Large intestine (tissue), 3 donors: ENCODE measurements around the gene TAF1B. TPM values are rescaled to one million over a fixed set of nuclear protein-coding genes. Genes with fewer than 3 reads are reported as not detected.
"Not testable (repeated sequence)": the region's sequence is repeated elsewhere in the genome, so short reads cannot be mapped to it uniquely, and the experiment has no call there.

Experiments used
- DNase-seq, 2 donors: peaks; one replicate each; pipeline versions ENCODE4 v3.0.0 to v3.0.0-alpha.2; 2013
- H3K27ac ChIP-seq: one replicate; pipeline ENCODE4 v1.5.1; 2013; ENCODE audit warnings: low read length
- H3K27me3 ChIP-seq: 2 replicates; pipeline ENCODE4 v1.6.1; 2013; ENCODE audit warnings: low read length; ENCODE audit not compliant: control insufficient read depth, insufficient read depth
- H3K36me3 ChIP-seq: 2 replicates; pipeline ENCODE4 v1.6.1; 2013; ENCODE audit warnings: low read length; ENCODE audit not compliant: control insufficient read depth, insufficient read depth
- H3K4me1 ChIP-seq: one replicate; pipeline ENCODE4 v1.6.1; 2013; ENCODE audit warnings: low read length; ENCODE audit not compliant: control insufficient read depth, insufficient read depth
- H3K4me3 ChIP-seq: one replicate; pipeline ENCODE4 v1.5.1; 2013; ENCODE audit warnings: low read length
- H3K9me3 ChIP-seq: one replicate; pipeline ENCODE4 v1.6.1; 2013; ENCODE audit warnings: mild to moderate bottlenecking, low read depth, low read length, moderate library complexity; ENCODE audit not compliant: control insufficient read depth
- WGBS: methylation state at CpG from one replicate; pipeline ENCODE4 v1.1.5; 2013; ENCODE audit warnings: low lambda C conversion rate; ENCODE audit not compliant: insufficient coverage; 5-methylcytosine and 5-hydroxymethylcytosine counted together
- polyA plus RNA-seq: library from polyadenylated mRNA; unstranded; fragments of 120-200 nt; gene quantifications from one replicate; pipeline ENCODE4 v1.2.1, GENCODE V29; 2013

The TAF1B gene
- polyA plus RNA-seq, 1 donor = 12.0 TPM

DNA sequence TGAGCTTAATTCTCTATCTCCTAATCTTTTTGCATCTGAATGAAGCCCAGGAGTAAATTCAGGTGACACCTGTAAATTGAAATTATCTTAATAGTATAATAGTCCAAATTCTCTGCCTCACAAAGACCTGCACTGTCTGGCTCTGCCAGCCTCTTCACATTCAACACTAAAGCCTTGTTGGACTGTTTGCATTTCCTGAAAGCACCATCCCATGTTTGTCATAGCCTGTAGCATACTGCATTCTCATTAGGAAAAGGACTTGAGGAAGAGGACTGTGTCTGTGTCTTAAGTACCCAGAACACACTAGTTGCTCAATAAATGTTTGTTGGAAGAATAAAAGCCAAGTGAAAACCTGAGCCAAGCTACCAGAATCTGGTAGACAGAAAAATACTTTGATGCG, 65.4 kb downstream of the TAF1B start:
- H3K9me3 ChIP-seq = no peaks in the 10 kb centered on the region
- peaks cover 9% of the 10 kb centered on the region for H3K36me3 ChIP-seq
- no peak for DNase-seq
- 100% methylated on average over 1 of the region's 1 CpG for WGBS
- H3K4me1 ChIP-seq = no peaks in the 10 kb centered on the region
- H3K27ac ChIP-seq = no peak overlapping the region
- H3K27me3 ChIP-seq = no peaks in the 10 kb centered on the region
- H3K4me3 ChIP-seq = no peak overlapping the region

DNA sequence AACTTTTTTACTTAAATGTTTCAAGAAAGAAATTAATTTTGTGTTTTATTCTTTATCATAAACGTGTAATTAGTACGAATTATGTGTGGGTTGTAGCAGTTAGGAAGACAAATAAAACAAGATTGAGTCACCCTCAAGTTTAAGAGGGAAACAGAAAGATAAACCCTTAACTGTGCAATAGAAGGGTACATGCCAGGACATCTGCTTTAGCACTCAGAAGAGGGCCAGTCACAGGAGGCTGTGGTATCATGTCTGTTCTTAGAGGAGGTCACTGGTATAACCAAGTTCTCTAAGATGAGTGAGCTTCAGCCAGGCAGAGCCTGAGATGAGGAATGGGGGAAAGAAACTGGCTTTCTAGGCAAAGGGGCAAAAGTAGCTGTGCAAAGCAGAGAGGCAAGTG, 65.8 kb downstream of the TAF1B start:
- H3K9me3 ChIP-seq = no peaks in the 10 kb centered on the region
- H3K36me3 ChIP-seq = peaks cover 12% of the 10 kb centered on the region
- no peak overlapping the region for H3K4me3 ChIP-seq
- no peaks in the 10 kb centered on the region for H3K27me3 ChIP-seq
- DNase-seq = no peak
- H3K27ac ChIP-seq = no peak overlapping the region
- no peaks in the 10 kb centered on the region for H3K4me1 ChIP-seq
- WGBS = 100% methylated on average over 2 of the region's 2 CpGs

- Histone ChIP-seq H3K36me3 (peaks cover 18% of the 10 kb centered on the region), H3K27me3 (no peaks in the 10 kb centered on the region), H3K4me3 (no peak overlapping the region), H3K4me1 (no peaks in the 10 kb centered on the region), H3K9me3 (no peaks in the 10 kb centered on the region), H3K27ac (no peak overlapping the region)
- DNase-seq = no peak
- WGBS = 94% methylated on average over 2 of the region's 4 CpGs
Measured at GRCh38 chr2:9910699-9911098, 67.4 kb downstream of the TAF1B start.

DNA sequence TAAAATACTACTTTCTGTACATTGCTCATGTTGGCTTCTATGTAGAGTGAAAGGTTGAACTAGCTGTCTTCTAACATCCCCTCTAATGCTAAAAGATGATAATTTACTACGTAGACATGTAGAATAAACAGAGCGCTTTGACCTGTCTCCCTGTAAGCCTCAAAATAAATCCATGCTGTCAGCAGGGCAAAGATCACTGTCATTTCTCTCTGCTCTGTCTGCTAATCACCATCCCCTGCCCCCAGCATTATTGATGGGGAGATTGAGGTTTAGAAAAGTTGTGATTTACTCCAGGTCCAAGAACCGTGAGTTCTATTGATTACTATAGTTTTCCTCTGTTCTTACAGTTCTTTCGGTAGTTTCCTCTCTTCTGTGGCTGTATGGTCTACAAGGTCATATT, 69.2 kb downstream of the TAF1B start:
- peaks cover 14% of the 10 kb centered on the region for H3K36me3 ChIP-seq
- DNase-seq = peak in 1 of 2 donors; percentile 46
- H3K4me1 ChIP-seq = no peaks in the 10 kb centered on the region
- WGBS = 40% methylated on average over 1 of the region's 4 CpGs
- H3K9me3 ChIP-seq = no peaks in the 10 kb centered on the region
- no peaks in the 10 kb centered on the region for H3K27me3 ChIP-seq
- H3K4me3 ChIP-seq = no peak overlapping the region
- no peak overlapping the region for H3K27ac ChIP-seq

- no peak overlapping the region for H3K27ac ChIP-seq
- H3K9me3 ChIP-seq = no peaks in the 10 kb centered on the region
- H3K36me3 ChIP-seq = peaks cover 19% of the 10 kb centered on the region
- H3K4me1 ChIP-seq = no peaks in the 10 kb centered on the region
- no peaks in the 10 kb centered on the region for H3K27me3 ChIP-seq
- peak; percentile 14 to 34 for DNase-seq
- no CpG with 5 or more reads among the region's 9 CpGs for WGBS
- H3K4me3 ChIP-seq = no peak overlapping the region
Measured at GRCh38 chr2:9914384-9915065, 71.3 kb downstream of the TAF1B start.

DNA sequence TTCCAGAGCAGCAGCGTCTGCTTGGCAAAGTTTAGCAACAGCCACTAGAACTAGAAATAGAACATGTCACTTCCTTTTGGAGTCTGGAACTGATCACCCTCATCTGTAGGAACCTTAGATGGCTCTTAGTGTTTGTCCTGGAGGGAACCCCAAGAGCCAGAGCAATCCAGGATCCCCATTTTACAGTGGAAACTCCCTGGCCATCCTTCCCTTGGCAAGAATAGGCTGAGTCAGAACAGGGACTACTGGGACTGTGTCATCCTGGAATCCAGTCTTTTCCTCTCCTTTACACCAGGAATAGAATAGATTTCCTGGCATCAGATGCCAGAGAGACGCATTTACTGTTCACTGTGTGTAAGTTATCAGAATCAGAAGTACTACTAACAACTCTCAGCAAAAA, 75.0 kb downstream of the TAF1B start:
- H3K4me1 ChIP-seq = no peaks in the 10 kb centered on the region
- no peaks in the 10 kb centered on the region for H3K27me3 ChIP-seq
- H3K4me3 ChIP-seq = no peak overlapping the region
- no peaks in the 10 kb centered on the region for H3K9me3 ChIP-seq
- H3K27ac ChIP-seq = no peak overlapping the region
- H3K36me3 ChIP-seq = peaks cover 24% of the 10 kb centered on the region
- no peak for DNase-seq
- WGBS = no CpG with 5 or more reads among the region's 2 CpGs

DNA sequence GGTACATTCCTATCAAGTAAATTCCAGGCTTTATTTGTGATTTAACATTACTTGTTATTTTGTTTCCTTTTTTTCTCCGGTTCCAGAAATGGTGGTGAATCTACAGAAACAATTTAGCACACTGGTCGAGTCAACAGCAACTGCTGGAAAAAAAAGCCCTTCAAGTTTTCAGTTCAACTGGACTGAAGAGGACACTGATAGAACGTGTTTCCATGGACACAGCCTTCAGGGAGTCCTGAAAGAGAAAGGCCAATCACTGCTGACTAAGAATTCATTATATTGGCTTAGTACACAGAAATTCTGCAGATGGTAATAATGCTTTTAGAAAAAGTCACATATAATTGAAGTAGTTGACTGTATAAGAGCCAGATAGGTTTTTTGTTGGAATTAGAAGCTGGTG, 76.2 kb downstream of the TAF1B start:
- no peaks in the 10 kb centered on the region for H3K9me3 ChIP-seq
- no peak overlapping the region for H3K4me3 ChIP-seq
- WGBS = 100% methylated on average over 1 of the region's 3 CpGs
- H3K27me3 ChIP-seq = no peaks in the 10 kb centered on the region
- DNase-seq = no peak
- H3K4me1 ChIP-seq = no peaks in the 10 kb centered on the region
- H3K27ac ChIP-seq = no peak overlapping the region
- peaks cover 19% of the 10 kb centered on the region for H3K36me3 ChIP-seq

- not testable (repeated sequence) for DNase-seq, H3K9me3 ChIP-seq, H3K4me1 ChIP-seq, H3K27me3 ChIP-seq, H3K27ac ChIP-seq, H3K4me3 ChIP-seq
- peaks cover 11% of the 10 kb centered on the region for H3K36me3 ChIP-seq
- no CpG with 5 or more reads among the region's 2 CpGs for WGBS
Measured at GRCh38 chr2:9927020-9927419, 83.7 kb downstream of the TAF1B start.

GRCh38 chr2:9937258-9937657, 94.0 kb downstream of the TAF1B start:
- no peaks in the 10 kb centered on the region for H3K9me3 ChIP-seq
- H3K27ac ChIP-seq = no peak overlapping the region
- no CpG with 5 or more reads among the region's 4 CpGs for WGBS
- H3K4me3 ChIP-seq = no peak overlapping the region
- peaks cover 3% of the 10 kb centered on the region for H3K36me3 ChIP-seq
- DNase-seq = no peak
- H3K27me3 ChIP-seq = no peaks in the 10 kb centered on the region
- peaks cover 6% of the 10 kb centered on the region for H3K4me1 ChIP-seq

DNA sequence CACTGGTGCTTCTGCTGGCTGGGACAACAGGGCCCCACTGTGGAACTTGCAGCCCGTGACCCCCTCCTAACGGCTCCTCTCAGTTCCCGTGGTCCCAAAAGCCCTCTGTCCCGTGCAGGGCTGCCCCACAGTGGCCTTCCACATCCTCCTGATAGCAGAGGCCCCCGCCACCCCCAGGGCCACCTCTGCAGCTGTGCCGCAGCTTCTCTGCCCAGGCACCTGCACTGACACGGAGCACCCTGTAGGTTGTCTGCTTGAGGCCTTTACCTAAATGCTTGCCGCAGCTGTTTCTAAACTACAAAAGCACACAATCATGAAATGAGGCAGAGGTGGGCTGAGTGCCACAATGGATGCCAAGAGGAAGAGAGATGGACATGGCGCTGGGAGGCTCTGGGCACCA, 94.7 kb downstream of the TAF1B start:
- Histone ChIP-seq H3K27me3 (no peaks in the 10 kb centered on the region), H3K27ac (no peak overlapping the region), H3K4me3 (no peak overlapping the region), H3K36me3 (peaks cover 3% of the 10 kb centered on the region), H3K4me1 (peaks cover 6% of the 10 kb centered on the region), H3K9me3 (no peaks in the 10 kb centered on the region)
- WGBS = no CpG with 5 or more reads among the region's 9 CpGs
- no peak for DNase-seq
